ENCODE results near the gene CAPNS2.

- TF ChIP-seq, protein P1, sequence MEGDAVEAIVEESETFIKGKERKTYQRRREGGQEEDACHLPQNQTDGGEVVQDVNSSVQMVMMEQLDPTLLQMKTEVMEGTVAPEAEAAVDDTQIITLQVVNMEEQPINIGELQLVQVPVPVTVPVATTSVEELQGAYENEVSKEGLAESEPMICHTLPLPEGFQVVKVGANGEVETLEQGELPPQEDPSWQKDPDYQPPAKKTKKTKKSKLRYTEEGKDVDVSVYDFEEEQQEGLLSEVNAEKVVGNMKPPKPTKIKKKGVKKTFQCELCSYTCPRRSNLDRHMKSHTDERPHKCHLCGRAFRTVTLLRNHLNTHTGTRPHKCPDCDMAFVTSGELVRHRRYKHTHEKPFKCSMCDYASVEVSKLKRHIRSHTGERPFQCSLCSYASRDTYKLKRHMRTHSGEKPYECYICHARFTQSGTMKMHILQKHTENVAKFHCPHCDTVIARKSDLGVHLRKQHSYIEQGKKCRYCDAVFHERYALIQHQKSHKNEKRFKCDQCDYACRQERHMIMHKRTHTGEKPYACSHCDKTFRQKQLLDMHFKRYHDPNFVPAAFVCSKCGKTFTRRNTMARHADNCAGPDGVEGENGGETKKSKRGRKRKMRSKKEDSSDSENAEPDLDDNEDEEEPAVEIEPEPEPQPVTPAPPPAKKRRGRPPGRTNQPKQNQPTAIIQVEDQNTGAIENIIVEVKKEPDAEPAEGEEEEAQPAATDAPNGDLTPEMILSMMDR (IDR thresholded peaks at IDR 0.05; ENCODE audit: low read length), result no peak
- TF ChIP-seq EZH2 (optimal IDR thresholded peaks at IDR 0.05; ENCODE audit: low read depth, low read length), result no peak
Observed at GRCh38 chr16:55521792-55522191, 44.7 kb upstream of the CAPNS2 start.
